Hepatocyte (in vitro differentiated cells): ENCODE measurements around the gene ENAH. TPM values are rescaled to one million over a fixed set of nuclear protein-coding genes. Genes with fewer than 3 reads are reported as not detected.

ENCODE experiments used
- DNase-seq: peaks from one replicate; pipeline ENCODE4 v3.0.0-alpha.2; 2016; ENCODE audit warnings: low spot score
- H2AFZ ChIP-seq: fragments of 200-600 bp; sonication (generic); 2 replicates; pipeline ENCODE4 v1.6.0; 2016; ENCODE audit warnings: antibody characterized with exemption, mild to moderate bottlenecking
- H3K27ac ChIP-seq: fragments of 200-600 bp; sonication (generic); 2 replicates; pipeline ENCODE4 v1.5.1; 2016; ENCODE audit warnings: mild to moderate bottlenecking
- H3K27me3 ChIP-seq: fragments of 200-600 bp; sonication (generic); 2 replicates; pipeline ENCODE4 v1.6.1; 2016
- H3K36me3 ChIP-seq: fragments of 200-600 bp; sonication (generic); replicated peaks from 2 replicates; pipeline ENCODE4 v1.5.1; 2016; ENCODE audit warnings: low read depth; ENCODE audit not compliant: insufficient read depth
- H3K4me1 ChIP-seq: fragments of 200-600 bp; sonication (generic); 2 replicates; pipeline ENCODE4 v1.5.1; 2016; ENCODE audit warnings: mild to moderate bottlenecking, moderate library complexity; ENCODE audit not compliant: insufficient read depth
- H3K4me2 ChIP-seq: fragments of 200-600 bp; sonication (generic); 2 replicates; pipeline ENCODE4 v1.6.0; 2016
- H3K4me3 ChIP-seq: fragments of 200-600 bp; sonication (generic); 2 replicates; pipeline ENCODE4 v1.5.1; 2016; ENCODE audit warnings: mild to moderate bottlenecking
- H3K79me2 ChIP-seq: fragments of 200-600 bp; sonication (generic); 2 replicates; pipeline ENCODE4 v1.6.0; 2017; ENCODE audit warnings: mild to moderate bottlenecking
- H3K9me2 ChIP-seq: fragments of 200-600 bp; sonication (generic); replicated peaks from 2 replicates; pipeline ENCODE4 v1.6.0; 2017; ENCODE audit warnings: mild to moderate bottlenecking; ENCODE audit not compliant: insufficient read depth
- H3K9me3 ChIP-seq: fragments of 200-600 bp; sonication (generic); 2 replicates; pipeline ENCODE4 v1.5.1; 2016; ENCODE audit warnings: low read depth, mild to moderate bottlenecking
- H4K20me1 ChIP-seq: fragments of 200-600 bp; sonication (generic); 2 replicates; pipeline ENCODE4 v1.6.0; 2016; ENCODE audit warnings: mild to moderate bottlenecking; ENCODE audit not compliant: insufficient read depth, poor library complexity, severe bottlenecking
- EZH2 ChIP-seq: fragments of 200-600 bp; sonication (generic); IDR thresholded peaks from 2 replicates; pipeline ENCODE4 v1.6.1; 2016; ENCODE audit warnings: antibody characterized with exemption, mild to moderate bottlenecking, borderline replicate concordance
- EZH2phosphoT487 ChIP-seq: fragments of 200-600 bp; sonication (generic); IDR thresholded peaks from one replicate; pipeline ENCODE4 v1.6.1; 2018; ENCODE audit warnings: antibody characterized with exemption, mild to moderate bottlenecking, low read depth, moderate library complexity; ENCODE audit not compliant: unreplicated experiment, severe bottlenecking
- WGBS: methylation state at CpG from one replicate; pipeline ENCODE4 v1.1.6; 2016; ENCODE audit warnings: low lambda C conversion rate; ENCODE audit errors: missing lambda C conversion rate; 5-methylcytosine and 5-hydroxymethylcytosine counted together
- polyA plus RNA-seq: library from polyadenylated mRNA; unstranded; fragments of >200 nt; fragmentation: Nextera tagmentation; extraction: Ambion mirVana; gene quantifications from 2 replicates; pipeline ENCODE4 v1.2.1, GENCODE V29; 2016
- total RNA-seq: library from RNA; depleted of rRNA; stranded (reverse); fragments of >200 nt; gene quantifications from 2 replicates; pipeline ENCODE4 v1.2.3, GENCODE V29; 2014
- TF ChIP-seq, protein P1 (sequence below): fragments of 200-600 bp; sonication (generic); IDR thresholded peaks from 2 replicates; pipeline ENCODE4 v1.5.1; 2016; ENCODE audit warnings: antibody characterized with exemption, mild to moderate bottlenecking; ENCODE audit not compliant: poor library complexity

ENAH gene
- total and polyA plus RNA-seq, 2 experiments from 2014 or later: 51.3 to 115 TPM

DNA sequence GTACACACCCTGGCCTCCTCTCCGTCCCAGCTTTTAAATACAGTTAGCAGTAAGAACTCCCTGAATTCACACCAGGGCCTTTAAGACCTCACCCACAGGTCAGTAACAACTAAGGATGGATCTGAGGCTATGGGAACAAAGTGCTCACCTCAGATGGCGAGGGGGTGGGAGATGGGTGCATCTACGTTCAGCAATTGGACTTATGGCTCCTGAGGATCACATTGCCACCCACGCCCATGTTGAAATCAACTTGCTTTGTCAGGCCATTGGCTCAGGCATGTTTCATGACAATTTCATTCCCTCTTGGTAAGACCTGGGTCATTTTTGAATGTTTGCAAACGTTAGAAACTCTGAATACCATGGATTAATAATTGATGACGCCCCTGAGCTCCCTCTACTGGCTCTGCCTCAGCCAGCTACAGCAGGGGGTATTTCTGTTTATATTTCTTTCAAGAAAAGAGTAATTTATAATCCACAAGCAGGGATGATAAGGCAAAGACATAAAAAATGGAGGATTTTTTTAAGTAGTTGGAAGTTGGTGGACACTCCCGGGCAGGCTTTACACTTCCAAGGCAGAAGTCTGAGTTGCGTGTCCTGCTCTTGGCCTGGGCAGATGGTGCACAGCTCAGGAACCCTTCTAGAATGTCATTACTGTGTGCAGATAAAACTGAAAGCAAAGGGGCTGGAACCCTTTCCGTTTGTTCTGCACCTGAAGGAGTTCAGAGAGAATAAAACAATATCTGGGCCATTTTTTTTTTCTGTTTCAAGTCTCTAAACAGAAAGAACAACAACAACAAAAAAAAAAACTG is 211.4 kb downstream of the ENAH start:
- Histone ChIP-seq H3K9me3 (no peaks in the 10 kb centered on the region), H2AFZ (no peak overlapping the region), H3K4me3 (no peak overlapping the region), H3K27ac (peak overlapping the region; percentile 61), H3K4me1 (peaks cover 15% of the 10 kb centered on the region), H3K4me2 (peak overlapping the region; percentile 55), H3K27me3 (no peaks in the 10 kb centered on the region), H3K79me2 (no peaks in the 10 kb centered on the region), H3K9me2 (no peaks in the 10 kb centered on the region), H4K20me1 (no peaks in the 10 kb centered on the region), H3K36me3 (no peaks in the 10 kb centered on the region)
- DNase-seq: peak; percentile 42
- 60% methylated on average over 9 of the region's 9 CpGs for WGBS
- TF ChIP-seq, protein P1, sequence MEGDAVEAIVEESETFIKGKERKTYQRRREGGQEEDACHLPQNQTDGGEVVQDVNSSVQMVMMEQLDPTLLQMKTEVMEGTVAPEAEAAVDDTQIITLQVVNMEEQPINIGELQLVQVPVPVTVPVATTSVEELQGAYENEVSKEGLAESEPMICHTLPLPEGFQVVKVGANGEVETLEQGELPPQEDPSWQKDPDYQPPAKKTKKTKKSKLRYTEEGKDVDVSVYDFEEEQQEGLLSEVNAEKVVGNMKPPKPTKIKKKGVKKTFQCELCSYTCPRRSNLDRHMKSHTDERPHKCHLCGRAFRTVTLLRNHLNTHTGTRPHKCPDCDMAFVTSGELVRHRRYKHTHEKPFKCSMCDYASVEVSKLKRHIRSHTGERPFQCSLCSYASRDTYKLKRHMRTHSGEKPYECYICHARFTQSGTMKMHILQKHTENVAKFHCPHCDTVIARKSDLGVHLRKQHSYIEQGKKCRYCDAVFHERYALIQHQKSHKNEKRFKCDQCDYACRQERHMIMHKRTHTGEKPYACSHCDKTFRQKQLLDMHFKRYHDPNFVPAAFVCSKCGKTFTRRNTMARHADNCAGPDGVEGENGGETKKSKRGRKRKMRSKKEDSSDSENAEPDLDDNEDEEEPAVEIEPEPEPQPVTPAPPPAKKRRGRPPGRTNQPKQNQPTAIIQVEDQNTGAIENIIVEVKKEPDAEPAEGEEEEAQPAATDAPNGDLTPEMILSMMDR: peak; percentile 34
- no peak for TF ChIP-seq EZH2

DNA sequence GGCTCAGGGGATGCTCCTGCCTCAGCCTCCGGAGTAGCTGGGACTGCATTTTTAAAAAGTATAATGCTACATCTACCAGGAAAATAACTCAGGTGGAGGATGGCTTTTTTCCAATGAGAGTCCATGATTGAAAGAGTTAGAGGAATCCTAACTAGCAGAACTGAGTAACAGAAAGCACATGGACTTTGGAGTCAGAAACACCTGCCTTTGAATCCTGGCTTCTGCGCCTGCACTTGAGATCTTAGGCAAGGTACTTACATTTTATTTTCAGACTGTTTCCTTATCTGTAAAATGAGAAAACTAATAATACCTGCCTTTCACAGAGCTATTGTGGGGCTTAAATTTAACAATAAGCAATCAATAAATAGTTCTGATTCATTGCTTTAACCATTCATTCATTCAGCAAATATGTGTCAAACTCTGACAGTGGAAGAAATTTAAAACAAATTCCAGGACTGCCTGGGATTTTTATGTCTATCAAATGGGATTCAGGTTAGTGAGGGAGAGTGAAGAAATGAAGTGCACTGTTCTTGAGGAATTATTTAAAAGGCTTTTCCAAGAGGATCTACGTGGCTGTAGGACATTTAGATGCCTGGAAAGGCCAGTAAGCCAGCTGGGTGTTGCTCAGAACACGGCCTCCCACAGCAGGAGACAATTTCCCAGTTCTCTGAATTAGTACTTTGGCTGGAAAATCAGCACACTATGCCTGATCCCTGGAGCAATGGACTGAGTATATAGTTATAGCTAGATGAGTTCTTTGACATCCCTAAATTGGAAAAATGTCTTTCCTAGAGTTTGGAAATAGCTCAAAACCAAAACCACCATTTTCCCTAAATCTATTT is 212.3 kb downstream of the ENAH start:
- Histone ChIP-seq H3K9me2 (no peaks in the 10 kb centered on the region), H3K27ac (peak overlapping the region; percentile 61), H3K79me2 (no peaks in the 10 kb centered on the region), H4K20me1 (no peaks in the 10 kb centered on the region), H2AFZ (no peak overlapping the region), H3K27me3 (no peaks in the 10 kb centered on the region), H3K4me1 (peaks cover 12% of the 10 kb centered on the region), H3K9me3 (no peaks in the 10 kb centered on the region), H3K4me2 (peak overlapping the region; percentile 46), H3K4me3 (no peak overlapping the region), H3K36me3 (no peaks in the 10 kb centered on the region)
- TF ChIP-seq EZH2phosphoT487 (no peak), EZH2 (no peak)
- TF ChIP-seq, protein P1: no peak
- no peak for DNase-seq
- 84% methylated on average over 4 of the region's 4 CpGs for WGBS

DNA sequence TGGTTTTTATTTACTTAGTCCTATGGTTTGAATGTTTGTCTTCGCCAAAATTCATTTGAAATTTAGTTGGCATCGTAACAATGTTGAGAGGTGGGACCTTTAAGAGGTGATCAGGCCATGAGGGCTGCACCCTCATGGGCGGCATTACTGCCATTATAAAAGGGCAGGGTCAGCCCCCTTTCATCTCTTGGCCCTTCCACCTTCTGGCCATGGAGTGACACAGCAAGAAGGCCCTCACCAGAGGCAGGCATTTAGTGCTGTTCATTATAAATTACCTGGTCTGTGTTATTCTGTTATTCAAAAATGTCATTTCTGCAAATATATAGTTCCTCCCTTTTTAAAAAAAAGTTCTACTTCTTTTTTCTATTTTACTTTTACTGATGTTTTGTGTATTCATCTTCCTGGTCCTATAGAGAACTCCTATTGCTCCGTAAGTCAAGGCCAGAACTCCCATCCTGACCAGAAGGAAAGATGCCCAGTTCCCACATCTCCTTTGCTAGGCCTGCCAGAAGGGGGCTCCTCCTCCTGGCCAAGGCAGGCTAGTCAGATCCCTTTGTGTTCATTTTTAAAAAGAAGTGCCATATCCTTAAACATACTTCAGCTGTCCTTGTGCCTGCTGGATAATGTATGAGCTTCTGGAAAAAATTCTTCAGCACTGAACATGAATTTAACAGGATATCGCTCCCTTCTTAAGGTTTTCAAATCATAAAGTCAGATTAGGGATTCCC is 215.0 kb downstream of the ENAH start:
- H3K79me2 ChIP-seq: no peaks in the 10 kb centered on the region
- DNase-seq: no peak
- WGBS: 87% methylated on average over 5 of the region's 5 CpGs

More for the DNA sequence above, 215.0 kb downstream of the ENAH start:
- H3K9me3 ChIP-seq: no peaks in the 10 kb centered on the region
- no peaks in the 10 kb centered on the region for H3K36me3 ChIP-seq
- TF ChIP-seq EZH2 (no peak), EZH2phosphoT487 (no peak)
- TF ChIP-seq, protein P1: no peak
- no peak overlapping the region for H3K27ac ChIP-seq
- H3K4me1 ChIP-seq: peaks cover 12% of the 10 kb centered on the region
- no peaks in the 10 kb centered on the region for H3K9me2 ChIP-seq
- no peaks in the 10 kb centered on the region for H3K27me3 ChIP-seq
- no peak overlapping the region for H3K4me2 ChIP-seq
- no peak overlapping the region for H2AFZ ChIP-seq
- no peaks in the 10 kb centered on the region for H4K20me1 ChIP-seq
- H3K4me3 ChIP-seq: no peak overlapping the region

Other genes starting within 250 kb of the ENAH start
- gene LBR, start 225.1 kb downstream of the ENAH start, total RNA-seq: 54.2 and 65.9 TPM in 2 replicates
- gene LBR, start 225.1 kb downstream of the ENAH start, polyA plus RNA-seq: 29.6 and 33.3 TPM in 2 replicates
- 414 and 445 TPM in 2 replicates for gene SRP9, start 124.7 kb upstream of the ENAH start, total RNA-seq
- 309 and 360 TPM in 2 replicates for gene SRP9, start 124.7 kb upstream of the ENAH start, polyA plus RNA-seq
- gene EPHX1, start 157.0 kb upstream of the ENAH start, total RNA-seq: 122 and 133 TPM in 2 replicates
- 102 and 138 TPM in 2 replicates for gene EPHX1, start 157.0 kb upstream of the ENAH start, polyA plus RNA-seq
- 35.8 and 47.5 TPM in 2 replicates for gene TMEM63A, start 229.3 kb upstream of the ENAH start, total RNA-seq
- 38.8 and 58.8 TPM in 2 replicates for gene TMEM63A, start 229.3 kb upstream of the ENAH start, polyA plus RNA-seq
- gene LEFTY1, start 236.0 kb upstream of the ENAH start, total RNA-seq: 3.8 and 5.8 TPM in 2 replicates
- 3.9 and 4.5 TPM in 2 replicates for gene LEFTY1, start 236.0 kb upstream of the ENAH start, polyA plus RNA-seq